Naive thymus-derived CD8-positive, alpha-beta T cell (primary cell): ENCODE data around the gene ACAD11. TPM values are rescaled to one million over a fixed set of nuclear protein-coding genes. Genes with fewer than 3 reads are reported as not detected.

ENCODE experiments used
- ATAC-seq, 2 donors: fragments of 150-1000 bp; cut with Tn5 transposase in 1 of 2; sonication (Bioruptor Pico), chemical (Tn5 transposase) in 1 of 2; 1 replicate in 1 of 2; 2 replicates in 1 of 2; pipeline ENCODE4 v1.10.0; 2021; ENCODE audit warnings: mild to moderate bottlenecking in 2 of 2, moderate library complexity in 2 of 2
- POLR2A ChIA-PET: fragments of 350-600 bp; sonication (Branson Sonifier 250); formaldehyde crosslinking; loops from one replicate; lab custom pipeline; 2021; ENCODE audit warnings: antibody characterized with exemption; lab: Charles Lee
- DNase-seq, 10 donors: peaks; one replicate each; pipeline versions ENCODE4 v3.0.0 to v3.0.0-alpha.2; 2020 to 2022
- H3K27ac Mint-ChIP-seq, 10 donors: one replicate each; pipeline ENCODE4 v1.8.0; 2020 to 2022; ENCODE audit warnings: mild to moderate bottlenecking in 10 of 10, mixed read lengths in 10 of 10, moderate library complexity in 4 of 10, inconsistent platforms in 1 of 10
- H3K27me3 Mint-ChIP-seq, 5 donors: one replicate each; pipeline ENCODE4 v1.8.0; 2021 to 2022; ENCODE audit warnings: mixed read lengths in 5 of 5
- H3K36me3 Mint-ChIP-seq, 3 donors: one replicate each; pipeline ENCODE4 v1.8.0; 2020 to 2022; ENCODE audit warnings: mixed read lengths in 3 of 3, mild to moderate bottlenecking in 2 of 3, inconsistent platforms in 1 of 3
- H3K4me1 Mint-ChIP-seq, 4 donors: one replicate each; pipeline ENCODE4 v1.8.0; 2021 to 2022; ENCODE audit warnings: mixed read lengths in 4 of 4
- H3K4me3 Mint-ChIP-seq, 10 donors: one replicate each; pipeline ENCODE4 v1.8.0; 2020 to 2022; ENCODE audit warnings: mild to moderate bottlenecking in 10 of 10, mixed read lengths in 10 of 10, moderate library complexity in 6 of 10, inconsistent platforms in 1 of 10
- H3K9me3 Mint-ChIP-seq, 9 donors: one replicate each; pipeline ENCODE4 v1.8.0; 2020 to 2022; ENCODE audit warnings: mixed read lengths in 9 of 9, mild to moderate bottlenecking in 3 of 9, inconsistent platforms in 1 of 9, moderate library complexity in 1 of 9
- polyA plus RNA-seq, 3 donors: library from polyadenylated mRNA; unstranded; fragments of 300-500 nt; fragmentation: Illumina TruSeq; gene quantifications; one replicate each; pipeline ENCODE4 v1.2.3, GENCODE V29; 2021
- total RNA-seq, 8 experiments: library from RNA in 2 of 8; stranded (reverse) in 2 of 8; gene quantifications; one replicate each; pipeline ENCODE4 v1.2.3 and lab custom pipeline; 2021 to 2026

Gene ACAD11, protein sequence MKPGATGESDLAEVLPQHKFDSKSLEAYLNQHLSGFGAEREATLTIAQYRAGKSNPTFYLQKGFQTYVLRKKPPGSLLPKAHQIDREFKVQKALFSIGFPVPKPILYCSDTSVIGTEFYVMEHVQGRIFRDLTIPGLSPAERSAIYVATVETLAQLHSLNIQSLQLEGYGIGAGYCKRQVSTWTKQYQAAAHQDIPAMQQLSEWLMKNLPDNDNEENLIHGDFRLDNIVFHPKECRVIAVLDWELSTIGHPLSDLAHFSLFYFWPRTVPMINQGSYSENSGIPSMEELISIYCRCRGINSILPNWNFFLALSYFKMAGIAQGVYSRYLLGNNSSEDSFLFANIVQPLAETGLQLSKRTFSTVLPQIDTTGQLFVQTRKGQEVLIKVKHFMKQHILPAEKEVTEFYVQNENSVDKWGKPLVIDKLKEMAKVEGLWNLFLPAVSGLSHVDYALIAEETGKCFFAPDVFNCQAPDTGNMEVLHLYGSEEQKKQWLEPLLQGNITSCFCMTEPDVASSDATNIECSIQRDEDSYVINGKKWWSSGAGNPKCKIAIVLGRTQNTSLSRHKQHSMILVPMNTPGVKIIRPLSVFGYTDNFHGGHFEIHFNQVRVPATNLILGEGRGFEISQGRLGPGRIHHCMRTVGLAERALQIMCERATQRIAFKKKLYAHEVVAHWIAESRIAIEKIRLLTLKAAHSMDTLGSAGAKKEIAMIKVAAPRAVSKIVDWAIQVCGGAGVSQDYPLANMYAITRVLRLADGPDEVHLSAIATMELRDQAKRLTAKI
- total RNA-seq (10 to 100 TPM; 27.6 to 28.1 TPM), polyA plus RNA-seq (10 to 100 TPM in 1 of 3 donors, 1 to 10 TPM in 2; 4.6 to 10.3 (median 5.1) TPM), total RNA-seq (lab: John Stamatoyannopoulos, UW) (3.7 to 9.3 (median 5.6) reads per million in 6 experiments)

DNA sequence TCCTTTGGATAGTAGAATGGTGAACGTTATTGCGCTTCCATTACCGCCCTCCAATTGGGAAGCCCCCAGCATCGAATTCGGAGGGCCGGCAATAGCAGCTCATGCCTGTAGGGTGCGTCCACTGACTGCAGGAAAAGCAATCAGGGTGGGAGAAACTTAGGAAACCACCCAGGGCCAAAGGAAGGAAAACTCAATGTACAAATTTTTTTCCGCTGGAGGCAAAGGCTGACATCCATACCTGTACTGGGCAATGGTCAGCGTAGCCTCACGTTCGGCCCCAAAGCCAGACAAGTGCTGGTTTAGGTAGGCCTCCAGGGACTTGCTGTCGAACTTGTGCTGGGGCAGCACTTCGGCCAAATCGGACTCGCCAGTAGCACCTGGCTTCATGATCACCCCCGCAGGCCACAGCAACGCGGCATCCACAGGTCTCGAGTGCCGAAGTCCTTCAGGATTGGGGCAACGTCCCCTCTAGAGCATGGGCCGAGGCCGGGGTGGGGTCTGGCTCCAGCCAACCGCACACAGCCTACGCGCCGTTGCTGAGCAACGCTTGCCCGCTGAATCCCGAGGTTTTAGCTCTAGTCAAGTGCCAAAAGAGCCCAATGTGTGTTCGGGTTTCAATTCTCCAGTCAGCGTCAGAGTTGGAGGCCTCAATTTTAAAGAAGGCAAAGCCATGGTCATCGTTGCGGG lies at the start of gene ACAD11:
Gene ACAD11, minus strand, starts transcription at position 445 of the 687 bp plus-strand sequence. Its CDS starts 58 bp downstream, at position 387.
- peak; percentile 7 to 63 (median 17) for DNase-seq
- Mint-ChIP-seq H3K4me3 (peak within 1 kb of the TSS; percentile 94 to 98 (median 97)), H3K27ac (peak within 1 kb of the TSS; percentile 95 to 98 (median 98)), H3K36me3 (no peaks in the 10 kb centered on the region), H3K27me3 (no peaks in the 10 kb centered on the region), H3K9me3 (no peaks in the 10 kb centered on the region), H3K4me1 (peaks cover 33 to 69% (median 62%) of the 10 kb centered on the region in 4 donors)
- ATAC-seq: peak; percentile 35 to 45
- POLR2A ChIA-PET: interaction anchor here (1.8 kb wide), 1 partner anchor 914 kb away, joined by 8 read pairs; the partner anchor contains the start of gene CDV3

DNA sequence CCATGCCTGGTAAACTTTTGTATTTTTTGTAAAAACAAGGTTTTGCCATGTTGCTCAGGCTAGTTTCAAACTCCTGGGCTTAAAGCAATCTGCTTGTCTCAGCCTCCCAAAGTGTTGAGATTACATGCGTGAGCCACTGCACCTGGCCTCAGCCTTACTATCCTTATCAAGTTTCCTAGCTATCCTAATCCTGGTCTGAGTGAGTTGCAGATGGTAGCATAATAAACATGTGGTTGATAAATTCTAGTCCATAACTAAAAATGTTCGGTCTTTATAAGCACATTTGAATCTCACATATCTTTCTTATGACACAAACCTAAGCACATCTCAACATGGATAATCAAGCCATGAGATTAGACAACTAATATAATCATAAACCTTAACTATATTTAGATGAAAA lies 44.1 kb upstream of the ACAD11 start:
- Mint-ChIP-seq H3K4me1 (peaks cover 0 to 7% (median 3%) of the 10 kb centered on the region in 4 donors), H3K27me3 (no peaks in the 10 kb centered on the region), H3K4me3 (no peak overlapping the region), H3K9me3 (no peaks in the 10 kb centered on the region), H3K36me3 (peaks cover 9 to 82% (median 31%) of the 10 kb centered on the region in 3 donors), H3K27ac (no peak overlapping the region)
- ATAC-seq: no peak
- POLR2A ChIA-PET: no interaction called here
- no peak for DNase-seq

DNA sequence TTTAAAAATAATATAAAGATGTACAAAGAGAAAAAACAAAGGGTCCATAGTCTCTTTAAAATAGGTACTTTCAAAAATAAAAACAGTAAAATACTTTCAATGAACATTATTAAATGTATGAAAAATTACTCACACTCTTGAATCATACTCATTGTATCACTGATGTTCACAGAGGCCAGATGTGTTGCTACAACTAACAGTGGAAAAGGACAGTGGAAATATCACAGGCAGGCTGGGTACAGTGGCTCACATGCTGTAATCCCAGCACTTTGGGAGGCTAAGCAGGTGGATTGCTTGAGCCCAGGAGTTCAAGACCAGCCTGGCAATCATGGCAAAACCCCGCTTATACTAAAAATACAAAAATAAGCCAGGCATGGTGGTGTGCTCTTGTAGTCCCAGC lies 35.8 kb upstream of the ACAD11 start:
- Mint-ChIP-seq H3K27me3 (no peaks in the 10 kb centered on the region), H3K36me3 (peaks cover 0 to 82% (median 12%) of the 10 kb centered on the region in 3 donors), H3K4me3 (no peak overlapping the region), H3K27ac (peak overlapping the region in 4 of 10 donors; percentile 29 to 70 (median 42)), H3K4me1 (no peaks in the 10 kb centered on the region), H3K9me3 (no peaks in the 10 kb centered on the region)
- no peak for DNase-seq
- no peak for ATAC-seq
- POLR2A ChIA-PET: no interaction called here

DNA sequence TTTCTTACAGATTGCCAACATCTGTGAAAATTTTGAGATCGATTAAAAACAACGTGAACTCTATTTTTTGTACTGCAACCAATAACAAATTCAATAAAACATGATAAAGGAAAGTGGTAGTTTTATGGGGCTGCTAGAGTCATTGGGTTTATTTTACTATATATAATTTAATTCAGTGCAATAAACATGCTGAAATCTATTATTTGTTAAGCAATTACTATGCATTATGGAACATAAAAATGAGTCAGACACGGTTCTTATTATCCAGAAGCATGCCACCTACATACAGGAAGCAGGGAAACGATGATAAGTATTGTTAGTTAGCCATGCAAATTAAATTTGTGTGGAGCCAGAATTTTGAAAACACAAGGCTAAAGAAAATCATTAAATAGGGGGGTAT lies 35.4 kb upstream of the ACAD11 start:
- Mint-ChIP-seq H3K36me3 (peaks cover 0 to 81% (median 14%) of the 10 kb centered on the region in 3 donors), H3K9me3 (no peaks in the 10 kb centered on the region), H3K27ac (peak overlapping the region in 2 of 10 donors; percentile 6 to 26), H3K4me3 (no peak overlapping the region), H3K27me3 (no peaks in the 10 kb centered on the region), H3K4me1 (no peaks in the 10 kb centered on the region)
- POLR2A ChIA-PET: interaction anchor here (1.0 kb wide), 1 partner anchor 11 kb away, joined by 3 read pairs; no protein-coding TSS in a partner anchor
- DNase-seq (no peak), ATAC-seq (no peak)

DNA sequence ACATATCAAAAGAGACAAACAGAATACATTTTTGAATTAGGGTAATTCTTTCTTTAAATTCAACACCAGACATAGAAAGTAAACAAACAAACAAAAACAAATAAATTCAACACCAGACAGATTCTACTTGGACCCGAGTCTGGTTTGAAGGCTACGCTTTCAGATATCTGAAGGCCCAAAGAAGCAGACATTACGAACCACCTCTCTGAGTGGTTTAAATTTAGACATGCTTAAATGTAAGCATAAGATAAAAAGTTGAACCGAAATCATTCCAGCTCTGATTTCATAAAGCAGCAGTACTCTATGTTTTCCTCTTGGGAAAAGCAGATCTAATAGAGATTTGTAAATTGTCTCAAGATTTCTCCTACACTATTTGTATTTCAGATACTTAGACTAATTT lies 30.4 kb upstream of the ACAD11 start:
- POLR2A ChIA-PET: no interaction called here
- Mint-ChIP-seq H3K4me3 (no peak overlapping the region), H3K27me3 (no peaks in the 10 kb centered on the region), H3K36me3 (peaks cover 0 to 81% (median 11%) of the 10 kb centered on the region in 3 donors), H3K9me3 (no peaks in the 10 kb centered on the region), H3K4me1 (no peaks in the 10 kb centered on the region), H3K27ac (peak overlapping the region in 1 of 10 donors; percentile 18)
- no peak for ATAC-seq
- DNase-seq: no peak

DNA sequence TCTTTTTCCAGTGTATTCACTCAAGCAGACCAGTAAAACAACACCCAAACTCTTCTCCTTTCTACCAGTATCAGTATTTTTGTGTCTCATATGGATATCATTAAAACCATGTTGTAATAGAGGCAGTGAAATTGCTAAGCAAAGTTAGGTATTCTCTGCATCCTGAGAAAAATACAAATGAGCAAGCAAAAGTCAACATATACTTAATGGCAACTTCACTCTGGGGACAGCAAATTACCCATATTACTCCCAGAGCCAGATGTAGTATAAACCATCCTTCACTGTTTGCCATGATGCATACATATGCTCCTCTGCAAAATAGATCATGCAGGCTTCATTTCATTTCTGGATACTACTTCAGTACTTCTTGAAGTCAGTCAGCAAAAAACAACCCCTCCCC lies 22.6 kb upstream of the ACAD11 start:
- H3K27ac Mint-ChIP-seq: peak overlapping the region in 3 of 10 donors; percentile 11 to 21 (median 13)
- H3K36me3 Mint-ChIP-seq: peaks cover 4 to 72% (median 7%) of the 10 kb centered on the region in 3 donors

DNA sequence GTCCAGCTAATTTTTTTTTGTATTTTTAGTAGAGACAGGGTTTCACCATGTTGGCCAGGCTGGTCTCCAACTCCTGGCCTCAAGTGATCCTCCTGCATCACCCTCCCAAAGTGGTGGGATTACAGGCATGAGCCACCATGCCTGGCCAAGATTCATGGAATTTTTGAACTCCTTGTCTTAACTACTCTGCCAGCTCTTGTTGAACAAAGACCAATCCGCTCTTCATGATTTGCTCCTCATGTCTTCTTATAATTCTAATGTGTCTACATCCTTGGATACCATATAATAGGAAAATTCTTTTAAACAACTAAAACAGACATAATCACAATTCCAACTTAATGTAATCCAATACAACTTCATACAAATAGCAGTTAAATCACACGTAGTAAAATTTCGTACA lies 21.8 kb upstream of the ACAD11 start:
- DNase-seq: no peak
- peaks cover 4 to 75% (median 7%) of the 10 kb centered on the region in 3 donors for H3K36me3 Mint-ChIP-seq
- H3K4me3 Mint-ChIP-seq: no peak overlapping the region

More for the DNA sequence above, 22.6 kb upstream of the ACAD11 start:
- POLR2A ChIA-PET: no interaction called here
- Mint-ChIP-seq H3K9me3 (no peaks in the 10 kb centered on the region), H3K27me3 (no peaks in the 10 kb centered on the region), H3K4me1 (peaks cover 0 to 4% (median 0%) of the 10 kb centered on the region in 4 donors), H3K4me3 (no peak overlapping the region)
- ATAC-seq: no peak
- DNase-seq: no peak

DNA sequence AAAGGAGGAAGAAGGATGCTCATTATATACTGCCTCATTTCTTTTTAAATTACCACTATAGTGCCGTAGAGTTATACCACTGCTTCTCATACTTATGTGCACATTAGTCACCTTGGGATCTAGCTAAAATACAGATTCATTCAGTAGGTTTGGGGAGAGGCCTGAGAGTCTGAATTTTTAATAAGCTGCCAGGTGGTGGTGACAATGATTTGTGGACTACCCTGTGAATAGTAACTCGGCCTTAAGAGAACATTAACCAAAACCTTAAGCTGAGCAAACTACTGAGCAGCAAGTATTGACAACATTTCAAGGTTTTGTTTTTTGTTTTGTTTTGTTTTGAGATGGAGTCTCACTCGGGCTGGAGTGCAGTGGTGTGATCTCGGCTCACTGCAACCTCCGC lies 20.3 kb upstream of the ACAD11 start:
- no peak for DNase-seq
- Mint-ChIP-seq H3K36me3 (peaks cover 4 to 75% (median 7%) of the 10 kb centered on the region in 3 donors), H3K27ac (peak overlapping the region in 5 of 10 donors; percentile 5 to 49 (median 14)), H3K9me3 (no peaks in the 10 kb centered on the region), H3K27me3 (no peaks in the 10 kb centered on the region), H3K4me3 (no peak overlapping the region), H3K4me1 (peaks cover 0 to 4% (median 0%) of the 10 kb centered on the region in 4 donors)
- no peak for ATAC-seq
- POLR2A ChIA-PET: no interaction called here

More for the DNA sequence above, 21.8 kb upstream of the ACAD11 start:
- H3K9me3 Mint-ChIP-seq: no peaks in the 10 kb centered on the region
- no peak for ATAC-seq
- H3K27me3 Mint-ChIP-seq: no peaks in the 10 kb centered on the region
- POLR2A ChIA-PET: no interaction called here
- H3K4me1 Mint-ChIP-seq: peaks cover 0 to 4% (median 0%) of the 10 kb centered on the region in 4 donors
- H3K27ac Mint-ChIP-seq: peak overlapping the region in 2 of 10 donors; percentile 0 to 77

DNA sequence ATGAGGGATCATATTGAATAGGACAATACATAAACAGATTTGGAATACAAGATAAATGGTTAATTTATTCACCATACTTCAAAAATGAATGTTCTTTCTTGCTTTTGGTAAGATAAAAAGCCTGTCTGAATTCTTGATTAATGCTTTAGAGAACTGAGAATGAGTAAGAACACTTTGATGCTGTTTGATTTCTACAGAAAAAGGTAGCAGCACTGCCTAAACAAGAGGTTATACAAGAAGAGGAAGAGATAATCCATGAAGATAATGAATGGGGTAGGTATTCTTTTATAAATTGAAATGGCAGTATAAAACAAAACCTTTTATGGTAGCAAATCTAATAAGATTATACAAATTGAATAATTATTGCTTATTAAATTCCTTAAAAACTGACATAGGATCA lies 15.8 kb upstream of the ACAD11 start:
- ATAC-seq: no peak
- POLR2A ChIA-PET: no interaction called here
- H3K4me1 Mint-ChIP-seq: no peaks in the 10 kb centered on the region
- no peak overlapping the region for H3K4me3 Mint-ChIP-seq
- DNase-seq: no peak
- no peaks in the 10 kb centered on the region for H3K27me3 Mint-ChIP-seq
- no peaks in the 10 kb centered on the region for H3K9me3 Mint-ChIP-seq
- H3K27ac Mint-ChIP-seq: peak overlapping the region in 4 of 10 donors; percentile 12 to 77 (median 44)
- peaks cover 0 to 61% (median 2%) of the 10 kb centered on the region in 3 donors for H3K36me3 Mint-ChIP-seq

DNA sequence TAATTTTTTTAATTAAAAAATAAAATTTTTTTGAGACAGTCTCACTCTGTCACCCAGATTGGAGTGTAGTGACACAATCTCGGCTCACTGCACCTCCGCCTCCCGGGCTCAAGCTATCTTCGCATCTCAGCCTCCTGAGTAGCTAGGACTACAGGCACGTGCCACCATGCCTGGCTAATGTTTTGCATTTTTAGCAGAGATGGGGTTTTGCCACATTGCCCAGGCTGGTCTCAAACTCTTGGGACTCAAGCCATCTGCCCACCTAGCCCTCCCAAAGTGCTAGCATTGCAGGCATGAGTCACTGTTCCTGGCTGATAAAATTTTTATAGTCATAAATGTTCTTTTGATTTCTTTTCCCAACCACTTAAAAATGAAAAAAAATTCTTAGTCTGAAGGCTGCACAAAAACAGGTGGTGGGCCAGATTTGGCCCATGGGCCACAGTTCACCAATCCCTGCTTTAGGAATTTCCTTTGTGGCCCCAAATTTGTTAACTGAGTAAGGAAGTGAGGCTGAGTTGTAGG lies 9.7 kb upstream of the ACAD11 start:
- no peaks in the 10 kb centered on the region for H3K9me3 Mint-ChIP-seq
- H3K27me3 Mint-ChIP-seq: no peaks in the 10 kb centered on the region
- H3K36me3 Mint-ChIP-seq: peaks cover 0 to 41% (median 2%) of the 10 kb centered on the region in 3 donors
- no peak for DNase-seq
- peaks cover 10 to 23% (median 19%) of the 10 kb centered on the region in 4 donors for H3K4me1 Mint-ChIP-seq
- ATAC-seq: no peak
- POLR2A ChIA-PET: no interaction called here
- peak overlapping the region in 3 of 10 donors; percentile 35 to 53 (median 52) for H3K27ac Mint-ChIP-seq
- no peak overlapping the region for H3K4me3 Mint-ChIP-seq

DNA sequence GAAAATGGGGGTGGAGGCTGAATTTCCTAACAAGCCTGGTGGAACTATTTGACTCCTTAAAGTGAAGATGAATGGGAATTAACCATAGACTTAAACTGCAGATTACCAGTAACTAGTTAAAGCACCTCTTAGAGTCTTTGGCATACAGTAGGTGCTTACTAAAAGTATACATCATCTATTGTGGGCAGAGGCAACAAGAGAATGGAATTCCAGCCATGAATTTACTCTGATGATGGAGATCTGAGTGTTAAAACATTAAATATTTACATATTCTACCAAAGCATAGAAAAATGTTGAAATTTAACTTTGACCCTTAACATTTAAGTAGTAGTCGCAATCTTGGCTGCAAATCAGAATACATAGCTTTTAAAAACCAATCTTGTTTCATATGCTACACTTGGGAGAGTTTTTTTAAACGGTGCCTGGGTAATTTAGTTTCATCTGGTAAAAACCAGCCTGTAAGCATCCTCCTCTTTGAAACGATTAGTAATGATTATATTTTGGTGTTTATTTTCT lies 5.7 kb upstream of the ACAD11 start:
- H3K27me3 Mint-ChIP-seq: no peaks in the 10 kb centered on the region
- peak overlapping the region in 1 of 10 donors; percentile 8 for H3K27ac Mint-ChIP-seq
- H3K9me3 Mint-ChIP-seq: no peaks in the 10 kb centered on the region
- no peak for ATAC-seq
- DNase-seq: no peak
- peaks cover 0 to 23% (median 0%) of the 10 kb centered on the region in 3 donors for H3K36me3 Mint-ChIP-seq
- no peak overlapping the region for H3K4me3 Mint-ChIP-seq
- POLR2A ChIA-PET: no interaction called here
- H3K4me1 Mint-ChIP-seq: peaks cover 29 to 58% (median 49%) of the 10 kb centered on the region in 4 donors
